Measurements from ENCODE around the gene TP73. TPM values are rescaled to one million over a fixed set of nuclear protein-coding genes. Genes with fewer than 3 reads are reported as not detected.

Gene TP73
- total and polyA plus RNA-seq, 2 donors: 0.09 to 0.63 TPM

DNA sequence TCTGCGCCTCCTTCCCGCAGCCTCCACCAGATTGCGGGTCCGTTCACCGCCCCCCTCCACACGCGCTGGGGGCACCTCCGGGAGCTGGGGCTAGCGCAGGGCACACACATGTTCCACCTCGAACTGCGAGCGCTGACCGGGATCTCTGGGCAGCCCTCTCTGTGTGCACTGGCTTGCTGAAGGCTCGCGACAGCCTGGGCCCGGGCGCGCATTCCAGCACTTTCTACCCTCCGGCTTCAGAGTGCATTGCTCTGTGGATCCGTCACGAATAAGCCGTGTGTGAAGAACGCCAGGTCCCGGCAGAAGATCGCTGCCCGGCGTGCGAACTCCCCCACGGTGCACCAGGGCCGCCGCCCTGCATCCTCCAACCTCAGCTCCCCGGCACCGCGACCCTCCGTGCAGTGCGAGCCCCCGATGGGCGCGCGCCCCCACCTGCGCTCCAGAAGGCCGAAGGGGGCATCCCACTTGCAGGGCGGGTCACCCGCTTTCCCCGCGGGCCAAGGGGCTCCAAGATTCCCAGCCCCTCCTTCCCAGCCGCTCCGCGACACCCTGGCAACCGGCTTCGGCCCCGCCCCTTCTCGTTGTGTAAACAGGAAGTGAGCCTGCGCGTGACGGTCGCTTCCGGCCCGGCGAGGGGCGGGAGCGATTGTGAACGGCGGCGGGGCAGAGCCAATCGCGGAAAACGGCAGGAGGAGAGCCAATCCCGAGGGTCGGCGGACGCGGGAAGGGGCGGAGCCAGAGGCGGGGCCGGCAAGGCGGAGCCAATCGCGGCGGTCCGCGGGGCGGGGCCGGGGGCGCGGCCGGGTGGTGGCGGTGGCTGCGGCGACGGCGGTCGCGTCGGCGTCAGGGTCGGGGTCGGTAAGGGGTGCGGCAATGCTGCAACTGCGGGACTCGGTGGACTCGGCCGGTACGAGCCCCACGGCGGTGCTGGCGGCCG is 27.8 kb upstream of the TP73 start, which contains the start of gene TPRG1L:
Gene TPRG1L (plus strand): TSS at position 816 of the 937 bp plus-strand sequence. CDS start 58 bp downstream, at position 874.
- DNase-seq (ENCODE audit: extremely low spot score): peak; percentile 92
- Histone ChIP-seq H3K27ac (ENCODE audit: low read depth) (peak within 1 kb of the TSS; percentile 65), H3K36me3 (ENCODE audit: insufficient read depth) (peaks cover 2% of the 10 kb centered on the region), H3K4me1 (ENCODE audit: insufficient read depth) (no peaks in the 10 kb centered on the region), H3K4me3 (ENCODE audit: low read depth, low read length) (peak within 1 kb of the TSS; percentile 94)
- under 1% methylated on average over 108 of the region's 108 CpGs for WGBS

DNA sequence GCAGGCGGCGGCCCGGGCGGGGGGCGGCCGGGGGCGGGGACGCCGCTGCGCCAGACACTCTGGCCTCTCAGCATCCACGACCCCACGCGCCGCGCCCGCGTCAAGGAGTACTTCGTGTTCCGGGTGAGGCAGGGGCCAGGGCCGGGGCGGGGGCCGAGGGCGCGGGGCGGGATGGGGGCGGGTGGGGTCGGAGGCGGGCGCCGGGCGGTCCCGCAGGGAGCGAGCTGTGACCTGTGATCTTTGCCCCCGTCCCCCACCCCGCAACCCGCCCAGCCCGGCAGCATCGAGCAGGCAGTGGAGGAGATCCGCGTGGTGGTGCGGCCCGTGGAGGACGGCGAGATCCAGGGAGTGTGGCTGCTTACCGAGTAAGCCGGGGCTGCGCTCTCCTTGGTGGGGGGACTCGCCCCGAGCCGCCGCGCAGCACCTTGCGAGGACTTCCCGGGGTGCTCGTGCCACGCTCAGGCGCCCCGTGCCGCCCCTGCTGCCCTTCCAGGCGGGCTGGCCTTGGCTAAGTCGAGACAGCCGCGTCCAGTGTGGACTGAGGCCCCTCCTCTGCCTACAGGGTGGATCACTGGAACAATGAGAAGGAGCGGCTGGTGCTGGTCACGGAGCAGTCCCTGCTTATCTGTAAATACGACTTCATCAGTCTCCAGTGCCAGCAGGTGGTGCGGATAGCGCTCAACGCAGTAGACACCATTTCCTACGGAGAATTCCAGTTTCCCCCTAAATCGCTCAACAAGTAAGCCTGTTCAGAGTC is 27.0 kb upstream of the TP73 start:
- peak overlapping the region; percentile 94 for H3K4me3 ChIP-seq (ENCODE audit: low read depth, low read length)
- DNase-seq (ENCODE audit: extremely low spot score): no peak
- H3K36me3 ChIP-seq (ENCODE audit: insufficient read depth): peaks cover 2% of the 10 kb centered on the region
- 2% methylated on average over 71 of the region's 71 CpGs for WGBS
- no peaks in the 10 kb centered on the region for H3K4me1 ChIP-seq (ENCODE audit: insufficient read depth)
- peak overlapping the region; percentile 65 for H3K27ac ChIP-seq (ENCODE audit: low read depth)

DNA sequence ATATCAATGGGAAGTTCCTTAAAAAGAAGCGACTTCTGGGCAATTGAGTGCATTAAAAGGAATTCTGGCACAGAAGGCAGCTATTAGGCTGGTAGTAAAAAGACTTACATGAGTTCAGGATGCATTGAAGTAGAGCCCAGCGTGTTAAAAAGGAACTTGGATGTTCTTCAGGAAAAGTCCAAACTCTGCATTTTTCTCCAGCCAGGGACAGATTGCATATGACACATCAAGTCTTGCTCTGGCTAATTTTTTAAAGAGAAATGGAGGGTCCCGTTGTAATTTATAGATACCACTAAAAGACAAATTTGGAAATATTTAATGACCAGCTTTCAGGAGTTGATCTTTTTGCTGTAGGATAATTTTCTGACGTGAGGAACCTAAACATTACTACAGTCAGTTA is 26.3 kb upstream of the TP73 start:
- WGBS: 83% methylated on average over 4 of the region's 4 CpGs
- no peaks in the 10 kb centered on the region for H3K4me1 ChIP-seq (ENCODE audit: insufficient read depth)
- DNase-seq (ENCODE audit: extremely low spot score): no peak
- no peak overlapping the region for H3K27ac ChIP-seq (ENCODE audit: low read depth)
- no peak overlapping the region for H3K4me3 ChIP-seq (ENCODE audit: low read depth, low read length)
- H3K36me3 ChIP-seq (ENCODE audit: insufficient read depth): peaks cover 2% of the 10 kb centered on the region

DNA sequence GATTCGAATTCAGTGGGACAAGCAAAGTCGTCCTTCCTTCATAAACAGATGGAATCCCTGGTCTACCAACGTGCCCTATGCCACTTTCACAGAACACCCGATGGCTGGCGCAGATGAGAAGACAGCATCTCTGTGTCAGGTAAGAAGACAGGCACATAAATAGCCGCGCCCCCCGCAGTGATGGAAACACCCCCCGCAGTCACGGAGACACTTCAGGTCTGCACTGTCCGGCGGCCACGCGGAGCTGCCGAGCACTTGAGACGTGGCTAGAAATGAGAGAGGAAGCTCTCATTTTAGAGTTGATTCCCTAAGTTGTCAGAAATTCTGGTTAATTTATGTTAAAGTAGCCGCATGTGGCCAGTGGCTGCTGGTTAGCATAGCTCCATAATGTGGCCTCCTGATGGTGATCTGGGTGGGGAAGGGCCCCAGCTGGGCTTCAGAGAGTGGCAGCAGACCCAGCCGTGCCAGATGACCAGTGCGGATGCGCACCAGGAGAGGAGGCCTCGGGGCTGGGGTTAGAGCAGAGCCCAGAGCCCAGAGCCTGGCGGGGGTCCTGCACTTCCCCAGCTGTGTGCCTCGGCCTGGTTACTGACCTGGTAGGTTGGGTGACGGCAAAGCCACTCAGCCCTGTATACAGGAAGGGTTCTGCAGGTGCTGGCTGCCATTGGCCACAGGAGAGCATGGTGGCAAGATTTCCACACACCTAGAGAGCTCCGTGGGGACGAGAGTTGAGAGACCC is 24.6 kb upstream of the TP73 start:
- 93% methylated on average over 26 of the region's 26 CpGs for whole genome bisulfite sequencing
- Histone ChIP-seq H3K27ac (ENCODE audit: low read depth) (no peak overlapping the region), H3K36me3 (ENCODE audit: insufficient read depth) (peaks cover 2% of the 10 kb centered on the region), H3K4me1 (ENCODE audit: insufficient read depth) (no peaks in the 10 kb centered on the region), H3K4me3 (ENCODE audit: low read depth, low read length) (no peak overlapping the region)
- no peak for DNase-seq (ENCODE audit: extremely low spot score)

DNA sequence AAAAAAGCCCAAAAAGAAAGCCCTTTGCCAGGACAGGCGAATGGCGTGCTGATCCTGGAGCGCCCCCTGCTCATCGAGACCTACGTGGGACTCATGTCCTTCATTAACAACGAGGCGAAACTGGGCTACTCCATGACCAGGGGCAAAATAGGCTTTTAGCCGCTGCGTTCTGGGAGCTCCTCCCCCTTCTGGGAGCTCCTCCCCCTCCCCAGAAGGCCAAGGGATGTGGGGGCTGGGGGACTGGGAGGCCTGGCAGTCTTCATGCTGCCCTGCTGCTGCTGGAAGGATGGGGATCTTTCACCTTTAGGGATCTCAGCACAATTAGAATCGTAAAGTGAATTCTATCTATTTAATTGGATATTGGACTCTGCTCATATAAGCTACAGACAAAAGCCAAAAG is 23.9 kb upstream of the TP73 start:
- DNase-seq (ENCODE audit: extremely low spot score): no peak
- Histone ChIP-seq H3K4me3 (ENCODE audit: low read depth, low read length) (no peak overlapping the region), H3K4me1 (ENCODE audit: insufficient read depth) (no peaks in the 10 kb centered on the region), H3K36me3 (ENCODE audit: insufficient read depth) (peaks cover 2% of the 10 kb centered on the region), H3K27ac (ENCODE audit: low read depth) (no peak overlapping the region)
- WGBS: 81% methylated on average over 10 of the region's 10 CpGs

DNA sequence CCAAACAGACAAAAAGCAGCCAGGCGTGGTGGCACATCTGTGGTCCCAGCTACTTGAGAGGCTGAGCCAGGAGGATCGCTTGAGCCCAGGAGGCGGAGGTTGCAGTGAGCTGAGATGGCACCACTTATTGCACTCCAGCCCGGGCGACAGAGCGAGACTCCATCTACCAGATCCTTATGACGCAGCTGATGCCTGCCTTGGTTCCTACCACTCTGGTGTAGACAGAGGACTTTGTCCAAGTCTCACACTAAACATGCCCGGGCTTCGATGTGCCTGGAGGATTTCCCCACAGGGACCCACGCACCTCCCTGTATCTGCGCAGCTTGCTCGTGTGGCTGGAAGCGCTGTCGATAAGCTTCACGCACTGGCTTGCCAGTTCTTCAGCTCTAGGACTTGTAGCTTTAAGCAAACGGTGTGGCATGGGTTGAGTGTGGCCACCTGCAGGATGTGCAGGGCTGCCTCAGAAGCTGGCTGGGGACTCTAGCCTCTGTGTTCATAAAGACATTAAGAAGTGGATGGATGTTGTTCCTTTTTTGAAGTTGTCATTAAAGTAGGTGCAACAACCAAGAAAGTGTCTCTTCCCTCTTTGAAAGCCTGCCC is 22.7 kb upstream of the TP73 start:
- H3K4me3 ChIP-seq (ENCODE audit: low read depth, low read length): no peak overlapping the region
- peaks cover 2% of the 10 kb centered on the region for H3K36me3 ChIP-seq (ENCODE audit: insufficient read depth)
- no peak for DNase-seq (ENCODE audit: extremely low spot score)
- no peaks in the 10 kb centered on the region for H3K4me1 ChIP-seq (ENCODE audit: insufficient read depth)
- H3K27ac ChIP-seq (ENCODE audit: low read depth): no peak overlapping the region
- 91% methylated on average over 16 of the region's 16 CpGs for WGBS

DNA sequence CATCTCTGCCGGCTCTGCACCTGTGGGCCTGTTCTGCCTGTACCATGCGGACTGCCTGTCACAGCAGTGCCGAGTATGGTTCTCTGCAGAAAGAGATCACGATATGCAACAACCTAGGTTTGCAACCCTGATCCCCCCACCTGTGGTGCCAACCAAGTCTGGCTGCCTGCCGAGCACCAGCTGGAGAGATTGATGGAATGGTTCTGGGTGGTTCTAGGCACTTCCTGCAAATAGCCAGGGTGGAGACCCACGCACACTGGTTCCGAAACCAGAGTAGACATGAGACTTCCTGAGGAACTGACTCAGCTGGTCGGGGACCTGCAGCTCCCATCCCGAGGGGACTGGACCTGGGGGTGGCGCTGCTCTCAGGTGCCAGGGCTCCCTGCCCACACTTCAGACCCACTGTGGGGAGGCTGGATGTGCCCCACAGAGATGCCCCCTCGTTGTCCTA is 22.1 kb upstream of the TP73 start:
- H3K27ac ChIP-seq (ENCODE audit: low read depth): no peak overlapping the region
- peaks cover 2% of the 10 kb centered on the region for H3K36me3 ChIP-seq (ENCODE audit: insufficient read depth)
- H3K4me1 ChIP-seq (ENCODE audit: insufficient read depth): no peaks in the 10 kb centered on the region
- H3K4me3 ChIP-seq (ENCODE audit: low read depth, low read length): no peak overlapping the region
- 76% methylated on average over 11 of the region's 11 CpGs for WGBS
- no peak for DNase-seq (ENCODE audit: extremely low spot score)

DNA sequence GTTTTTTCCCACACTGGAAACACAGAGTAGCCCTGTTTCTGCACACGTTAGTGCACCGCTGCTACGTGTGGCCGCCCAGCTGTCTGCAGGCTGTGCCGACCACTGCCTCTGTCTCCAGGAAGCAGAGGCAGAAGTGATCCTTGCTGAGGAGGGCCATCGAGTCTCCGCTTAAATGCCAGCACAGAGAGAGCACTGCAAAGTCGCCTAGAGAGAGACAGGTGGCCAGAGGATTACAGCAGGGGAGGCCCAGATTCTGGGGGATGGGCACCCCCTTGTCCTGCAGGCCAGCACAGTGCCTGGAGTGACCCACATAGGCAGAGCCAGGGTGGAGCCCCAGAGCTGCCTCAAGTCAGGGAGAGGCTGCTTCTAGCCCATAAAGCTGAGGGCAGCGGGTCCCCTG is 21.4 kb upstream of the TP73 start:
- Histone ChIP-seq H3K36me3 (ENCODE audit: insufficient read depth) (peaks cover 2% of the 10 kb centered on the region), H3K27ac (ENCODE audit: low read depth) (no peak overlapping the region), H3K4me3 (ENCODE audit: low read depth, low read length) (no peak overlapping the region), H3K4me1 (ENCODE audit: insufficient read depth) (no peaks in the 10 kb centered on the region)
- DNase-seq (ENCODE audit: extremely low spot score): no peak
- WGBS: 83% methylated on average over 9 of the region's 9 CpGs

DNA sequence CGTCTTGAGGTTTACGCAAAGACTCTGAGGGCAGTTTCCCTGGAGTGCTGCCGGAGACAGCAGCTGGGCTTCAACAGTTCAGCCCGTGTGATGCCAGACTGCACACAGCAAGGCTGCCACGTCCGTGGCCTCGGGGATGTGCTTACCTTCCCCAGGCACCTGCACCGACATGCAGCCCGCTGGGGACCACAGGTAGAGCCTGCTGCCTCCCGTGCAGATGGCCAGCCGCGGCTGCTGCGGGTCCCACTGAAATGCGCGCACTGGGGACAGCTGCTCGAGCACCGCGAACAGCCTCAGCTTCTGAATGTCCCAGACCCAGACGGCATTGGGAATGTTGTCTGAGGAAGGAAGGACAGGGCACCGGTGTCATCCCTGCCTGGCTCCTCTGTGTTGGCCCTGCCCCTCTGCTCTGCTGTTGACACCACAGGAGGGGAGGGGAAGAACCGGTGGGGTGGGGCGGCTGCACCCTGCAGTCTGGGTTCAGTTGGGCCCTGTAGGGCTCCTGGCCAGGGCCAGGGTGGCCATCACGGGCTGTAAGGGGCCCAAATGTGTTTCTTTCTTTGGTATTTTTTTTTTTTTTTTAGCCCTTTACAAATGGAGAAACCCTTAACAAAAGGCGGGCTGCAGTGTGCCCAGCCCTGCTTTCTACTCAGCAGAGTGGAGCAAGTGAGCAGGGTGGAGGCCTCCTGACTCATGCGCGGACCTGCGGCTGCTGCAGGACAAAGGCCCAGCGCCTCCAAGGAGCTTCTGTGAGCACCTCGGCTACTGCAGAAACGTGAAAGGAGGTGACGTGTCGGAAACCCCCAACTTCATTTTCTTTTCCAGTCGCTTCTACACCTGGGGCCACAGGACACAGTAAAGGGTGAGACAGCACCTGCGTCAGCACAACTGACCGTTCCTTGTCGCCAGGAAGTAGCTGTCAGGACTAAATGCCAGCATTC is 20.7 kb upstream of the TP73 start:
- H3K36me3 ChIP-seq (ENCODE audit: insufficient read depth): peaks cover 2% of the 10 kb centered on the region
- H3K27ac ChIP-seq (ENCODE audit: low read depth): no peak overlapping the region
- H3K4me1 ChIP-seq (ENCODE audit: insufficient read depth): no peaks in the 10 kb centered on the region
- 88% methylated on average over 36 of the region's 36 CpGs for WGBS
- no peak overlapping the region for H3K4me3 ChIP-seq (ENCODE audit: low read depth, low read length)
- no peak for DNase-seq (ENCODE audit: extremely low spot score)

DNA sequence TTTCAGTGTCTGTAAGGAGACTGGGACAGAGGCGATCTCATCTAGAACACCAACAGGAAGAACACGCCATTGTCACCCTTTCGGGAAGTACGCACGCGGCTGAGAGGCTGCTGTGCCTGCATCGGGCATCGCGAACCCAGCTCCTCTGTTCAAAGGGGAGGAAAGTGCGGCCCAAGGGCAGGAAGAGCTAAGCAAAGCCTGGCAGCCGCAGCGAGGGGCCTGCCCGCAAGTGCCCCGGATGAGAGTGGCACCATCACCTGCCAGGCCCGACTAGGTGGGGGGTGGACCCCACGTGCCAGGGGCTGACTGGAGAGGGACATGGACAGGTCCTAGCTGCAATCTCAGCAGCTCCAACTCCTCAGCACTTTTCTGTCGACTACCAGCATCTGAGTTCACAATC is 20.0 kb upstream of the TP73 start:
- no peaks in the 10 kb centered on the region for H3K4me1 ChIP-seq (ENCODE audit: insufficient read depth)
- H3K4me3 ChIP-seq (ENCODE audit: low read depth, low read length): no peak overlapping the region
- H3K27ac ChIP-seq (ENCODE audit: low read depth): no peak overlapping the region
- DNase-seq (ENCODE audit: extremely low spot score): no peak
- peaks cover 2% of the 10 kb centered on the region for H3K36me3 ChIP-seq (ENCODE audit: insufficient read depth)
- WGBS: 95% methylated on average over 17 of the region's 17 CpGs

DNA sequence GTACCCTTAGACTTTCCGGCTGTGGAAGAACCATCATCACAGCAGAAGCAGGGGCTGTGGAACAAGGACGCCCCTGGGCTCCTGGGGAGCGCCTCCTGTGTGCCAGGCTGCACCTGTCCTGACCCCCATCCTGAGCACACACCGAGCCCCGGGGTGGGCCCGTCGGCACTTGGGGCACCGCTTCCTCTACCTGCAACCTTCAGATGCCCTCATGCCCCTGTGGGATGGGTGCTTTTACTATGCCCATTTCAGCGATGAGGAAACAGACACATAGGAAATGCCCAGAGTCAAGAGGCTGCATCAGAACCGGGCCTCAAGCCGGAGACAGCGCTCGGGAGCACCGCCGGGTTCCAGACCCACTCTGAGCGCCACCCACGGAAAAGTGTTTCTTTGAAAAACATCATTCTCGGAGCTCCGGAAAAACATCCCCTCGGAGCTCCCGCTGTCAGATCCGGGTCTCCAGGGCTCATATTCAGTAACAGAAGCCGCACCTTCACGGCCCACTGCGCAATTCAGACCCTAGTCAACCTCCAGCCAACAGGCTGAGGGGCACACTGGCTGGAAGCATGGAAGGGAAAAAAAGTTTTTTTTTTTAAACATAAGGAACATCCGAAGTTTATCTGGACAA is 19.5 kb upstream of the TP73 start:
- Histone ChIP-seq H3K4me1 (ENCODE audit: insufficient read depth) (no peaks in the 10 kb centered on the region), H3K27ac (ENCODE audit: low read depth) (no peak overlapping the region), H3K36me3 (ENCODE audit: insufficient read depth) (peaks cover 2% of the 10 kb centered on the region), H3K4me3 (ENCODE audit: low read depth, low read length) (no peak overlapping the region)
- WGBS: 93% methylated on average over 26 of the region's 26 CpGs
- no peak for DNase-seq (ENCODE audit: extremely low spot score)
